ENCODE data around the gene AFG3L2. TPM values are rescaled to one million over a fixed set of nuclear protein-coding genes. Genes with fewer than 3 reads are reported as not detected.

AFG3L2 gene
- total RNA-seq, 1 donor from 2014 or later, result 46.7 TPM

GRCh38 chr18:12423820-12424219 lies 46.8 kb upstream of the AFG3L2 start:
- no peak for FAIRE-seq
- H3K4me3 Mint-ChIP-seq (ENCODE audit: unreplicated experiment), result no peak overlapping the region

GRCh38 chr18:12423393-12423792 lies 46.4 kb upstream of the AFG3L2 start:
- H3K9me3 Mint-ChIP-seq (ENCODE audit: unreplicated experiment), result no peaks in the 10 kb centered on the region
- Histone ChIP-seq H3K9me3 (ENCODE audit: insufficient read depth, low read depth, low read length) (peaks cover 7% of the 10 kb centered on the region), H3K4me2 (ENCODE audit: low read length) (no peak overlapping the region), H3K4me1 (ENCODE audit: insufficient read depth, low read length) (no peaks in the 10 kb centered on the region), H3K79me2 (ENCODE audit: insufficient read depth, low read length) (peaks cover 4% of the 10 kb centered on the region), H3K36me3 (ENCODE audit: insufficient read depth, low read length) (peaks cover 3% of the 10 kb centered on the region), H4K20me1 (ENCODE audit: insufficient read depth, low read length) (peaks cover 4% of the 10 kb centered on the region), H2AFZ (ENCODE audit: low read depth, low read length) (no peak overlapping the region), H3K27ac (ENCODE audit: low read depth, low read length) (no peak overlapping the region), H3K27me3 (ENCODE audit: insufficient read depth, low read length) (no peaks in the 10 kb centered on the region), H3K9ac (ENCODE audit: low read length) (no peak overlapping the region), H3K4me3 (ENCODE audit: insufficient read depth, low read depth, low read length) (no peak overlapping the region)
- peaks cover 7% of the 10 kb centered on the region for H3K36me3 Mint-ChIP-seq (ENCODE audit: low read depth, unreplicated experiment)
- H3K4me1 Mint-ChIP-seq (ENCODE audit: low read depth, unreplicated experiment), result peaks cover 2% of the 10 kb centered on the region
- TF ChIP-seq CTCF (IDR thresholded peaks at IDR 0.05; ENCODE audit: insufficient read depth, low read depth, low read length) (no peak), EZH2 (IDR thresholded peaks at IDR 0.05; ENCODE audit: insufficient read depth, low read length) (no peak)
- FAIRE-seq, result no peak
- DNase-seq (ENCODE audit: low read depth), result no peak
- no peak overlapping the region for H3K4me3 Mint-ChIP-seq (ENCODE audit: unreplicated experiment)
- no peak overlapping the region for H3K27ac Mint-ChIP-seq (ENCODE audit: unreplicated experiment)
- no peaks in the 10 kb centered on the region for H3K27me3 Mint-ChIP-seq (ENCODE audit: low read depth, unreplicated experiment)

More at GRCh38 chr18:12423820-12424219, 46.8 kb upstream of the AFG3L2 start:
- Histone ChIP-seq H3K9ac (ENCODE audit: low read length) (no peak overlapping the region), H3K27me3 (ENCODE audit: insufficient read depth, low read length) (no peaks in the 10 kb centered on the region), H3K4me2 (ENCODE audit: low read length) (no peak overlapping the region), H3K79me2 (ENCODE audit: insufficient read depth, low read length) (no peaks in the 10 kb centered on the region), H3K4me1 (ENCODE audit: insufficient read depth, low read length) (no peaks in the 10 kb centered on the region), H3K4me3 (ENCODE audit: insufficient read depth, low read depth, low read length) (no peak overlapping the region), H3K9me3 (ENCODE audit: insufficient read depth, low read depth, low read length) (peaks cover 7% of the 10 kb centered on the region), H2AFZ (ENCODE audit: low read depth, low read length) (no peak overlapping the region), H4K20me1 (ENCODE audit: insufficient read depth, low read length) (no peaks in the 10 kb centered on the region), H3K27ac (ENCODE audit: low read depth, low read length) (no peak overlapping the region), H3K36me3 (ENCODE audit: insufficient read depth, low read length) (peaks cover 3% of the 10 kb centered on the region)
- no peaks in the 10 kb centered on the region for H3K9me3 Mint-ChIP-seq (ENCODE audit: unreplicated experiment)
- H3K4me1 Mint-ChIP-seq (ENCODE audit: low read depth, unreplicated experiment), result peaks cover 3% of the 10 kb centered on the region
- no peaks in the 10 kb centered on the region for H3K27me3 Mint-ChIP-seq (ENCODE audit: low read depth, unreplicated experiment)
- no peak overlapping the region for H3K27ac Mint-ChIP-seq (ENCODE audit: unreplicated experiment)
- TF ChIP-seq CTCF (IDR thresholded peaks at IDR 0.05; ENCODE audit: insufficient read depth, low read depth, low read length), result no peak
- TF ChIP-seq EZH2 (IDR thresholded peaks at IDR 0.05; ENCODE audit: insufficient read depth, low read length), result no peak
- peaks cover 11% of the 10 kb centered on the region for H3K36me3 Mint-ChIP-seq (ENCODE audit: low read depth, unreplicated experiment)
- no peak for DNase-seq (ENCODE audit: low read depth)

- Histone ChIP-seq H3K4me3 (ENCODE audit: insufficient read depth, low read depth, low read length) (no peak overlapping the region), H4K20me1 (ENCODE audit: insufficient read depth, low read length) (peaks cover 6% of the 10 kb centered on the region), H3K79me2 (ENCODE audit: insufficient read depth, low read length) (peaks cover 7% of the 10 kb centered on the region), H3K9me3 (ENCODE audit: insufficient read depth, low read depth, low read length) (peaks cover 3% of the 10 kb centered on the region), H3K27ac (ENCODE audit: low read depth, low read length) (no peak overlapping the region), H3K4me1 (ENCODE audit: insufficient read depth, low read length) (no peaks in the 10 kb centered on the region), H2AFZ (ENCODE audit: low read depth, low read length) (no peak overlapping the region), H3K27me3 (ENCODE audit: insufficient read depth, low read length) (no peaks in the 10 kb centered on the region), H3K36me3 (ENCODE audit: insufficient read depth, low read length) (peaks cover 3% of the 10 kb centered on the region), H3K9ac (ENCODE audit: low read length) (no peak overlapping the region), H3K4me2 (ENCODE audit: low read length) (no peak overlapping the region)
- H3K36me3 Mint-ChIP-seq (ENCODE audit: low read depth, unreplicated experiment), result peaks cover 5% of the 10 kb centered on the region
- no peak for TF ChIP-seq CTCF (IDR thresholded peaks at IDR 0.05; ENCODE audit: insufficient read depth, low read depth, low read length)
- TF ChIP-seq EZH2 (IDR thresholded peaks at IDR 0.05; ENCODE audit: insufficient read depth, low read length), result no peak
- no peaks in the 10 kb centered on the region for H3K27me3 Mint-ChIP-seq (ENCODE audit: low read depth, unreplicated experiment)
- H3K27ac Mint-ChIP-seq (ENCODE audit: unreplicated experiment), result no peak overlapping the region
- peaks cover 2% of the 10 kb centered on the region for H3K4me1 Mint-ChIP-seq (ENCODE audit: low read depth, unreplicated experiment)
- DNase-seq (ENCODE audit: low read depth), result no peak
- no peaks in the 10 kb centered on the region for H3K9me3 Mint-ChIP-seq (ENCODE audit: unreplicated experiment)
- no peak overlapping the region for H3K4me3 Mint-ChIP-seq (ENCODE audit: unreplicated experiment)
- no peak for FAIRE-seq
Measured at GRCh38 chr18:12422936-12423335, 45.9 kb upstream of the AFG3L2 start.

All from astrocyte (in vitro differentiated cells and primary cell).